NT2/D1 (cell line): ENCODE data around the gene PPFIBP1.

Experiments used
- DNase-seq: peaks from one replicate; pipeline ENCODE4 v3.0.0-alpha.2; 2011; ENCODE audit warnings: low read depth, low spot score
- H3K27me3 ChIP-seq: 2 replicates; pipeline ENCODE4 v1.6.0; 2011; ENCODE audit warnings: mild to moderate bottlenecking; ENCODE audit not compliant: insufficient read length, insufficient read depth
- H3K36me3 ChIP-seq: 2 replicates; pipeline ENCODE4 v1.6.1; 2011; ENCODE audit warnings: mild to moderate bottlenecking, low read length, mixed read lengths; ENCODE audit not compliant: insufficient read depth, insufficient read length
- H3K4me1 ChIP-seq: 2 replicates; pipeline ENCODE4 v1.5.1; 2011; ENCODE audit not compliant: insufficient read depth, insufficient read length
- H3K4me3 ChIP-seq: 2 replicates; pipeline ENCODE4 v1.5.1; 2011; ENCODE audit warnings: low read depth; ENCODE audit not compliant: insufficient read length
- H3K9ac ChIP-seq: 2 replicates; pipeline ENCODE4 v1.6.0; 2011; ENCODE audit warnings: low read depth; ENCODE audit not compliant: insufficient read length
- H3K9me3 ChIP-seq: 2 replicates; pipeline ENCODE4 v1.5.1; 2011; ENCODE audit warnings: mild to moderate bottlenecking, low read length; ENCODE audit not compliant: insufficient read depth
- SUZ12 ChIP-seq: IDR thresholded peaks from 2 replicates; pipeline ENCODE4 v1.6.1; 2011; ENCODE audit not compliant: insufficient read length, insufficient read depth; ENCODE audit errors: extremely low read depth
- YY1 ChIP-seq: IDR thresholded peaks from 2 replicates; pipeline ENCODE4 v1.6.1; 2011; ENCODE audit not compliant: insufficient read length, insufficient read depth
- ZNF274 ChIP-seq: IDR thresholded peaks from 2 replicates; pipeline ENCODE4 v1.6.1; 2011; ENCODE audit warnings: mild to moderate bottlenecking, low read depth, low read length

The PPFIBP1 gene

DNA sequence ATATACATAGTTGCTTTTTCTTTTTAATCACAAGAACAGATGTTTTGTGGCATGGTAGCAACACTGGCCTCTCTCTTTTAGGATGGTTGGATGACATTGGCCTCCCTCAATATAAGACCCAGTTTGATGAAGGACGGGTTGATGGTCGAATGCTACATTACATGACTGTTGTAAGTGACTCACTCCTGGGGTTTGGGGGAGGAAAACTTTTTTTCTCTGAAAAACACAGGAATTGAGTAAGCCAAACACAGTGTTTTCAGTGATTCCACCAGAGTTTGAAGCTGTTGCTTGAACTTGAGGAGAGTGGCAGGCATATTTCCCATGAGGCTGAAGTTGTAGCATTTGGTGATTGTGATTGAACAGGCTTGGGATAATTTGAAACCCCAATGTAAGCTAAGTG is 158.5 kb downstream of the PPFIBP1 start:
- Histone ChIP-seq H3K4me3 (no peak overlapping the region), H3K4me1 (no peaks in the 10 kb centered on the region), H3K9me3 (no peaks in the 10 kb centered on the region), H3K36me3 (peaks cover 81% of the 10 kb centered on the region), H3K27me3 (no peaks in the 10 kb centered on the region), H3K9ac (no peak overlapping the region)
- no peak for DNase-seq
- no peak for TF ChIP-seq SUZ12
- no peak for TF ChIP-seq YY1
- no peak for TF ChIP-seq ZNF274

GRCh38 chr12:27685274-27685673 is 161.3 kb downstream of the PPFIBP1 start:
- Histone ChIP-seq H3K9ac (no peak overlapping the region), H3K27me3 (no peaks in the 10 kb centered on the region), H3K4me3 (no peak overlapping the region), H3K9me3 (no peaks in the 10 kb centered on the region), H3K36me3 (peaks cover 89% of the 10 kb centered on the region), H3K4me1 (no peaks in the 10 kb centered on the region)
- TF ChIP-seq YY1, result no peak
- no peak for TF ChIP-seq ZNF274
- no peak for TF ChIP-seq SUZ12
- no peak for DNase-seq

- no peak overlapping the region for H3K9ac ChIP-seq
- H3K9me3 ChIP-seq, result no peaks in the 10 kb centered on the region
- peaks cover 89% of the 10 kb centered on the region for H3K36me3 ChIP-seq
- no peak for DNase-seq
- TF ChIP-seq SUZ12, result no peak
- no peak for TF ChIP-seq YY1
- TF ChIP-seq ZNF274, result no peak
- H3K4me3 ChIP-seq, result no peak overlapping the region
- no peaks in the 10 kb centered on the region for H3K27me3 ChIP-seq
- no peaks in the 10 kb centered on the region for H3K4me1 ChIP-seq
These were observed 162.1 kb downstream of the PPFIBP1 start for GRCh38 chr12:27686147-27686546.

- Histone ChIP-seq H3K4me3 (no peak overlapping the region), H3K9me3 (no peaks in the 10 kb centered on the region), H3K27me3 (no peaks in the 10 kb centered on the region), H3K4me1 (no peaks in the 10 kb centered on the region), H3K36me3 (peaks cover 93% of the 10 kb centered on the region), H3K9ac (no peak overlapping the region)
- TF ChIP-seq YY1 (no peak), ZNF274 (no peak), SUZ12 (no peak)
- DNase-seq, result no peak
These were observed 164.7 kb downstream of the PPFIBP1 start for GRCh38 chr12:27688671-27689070.

DNA sequence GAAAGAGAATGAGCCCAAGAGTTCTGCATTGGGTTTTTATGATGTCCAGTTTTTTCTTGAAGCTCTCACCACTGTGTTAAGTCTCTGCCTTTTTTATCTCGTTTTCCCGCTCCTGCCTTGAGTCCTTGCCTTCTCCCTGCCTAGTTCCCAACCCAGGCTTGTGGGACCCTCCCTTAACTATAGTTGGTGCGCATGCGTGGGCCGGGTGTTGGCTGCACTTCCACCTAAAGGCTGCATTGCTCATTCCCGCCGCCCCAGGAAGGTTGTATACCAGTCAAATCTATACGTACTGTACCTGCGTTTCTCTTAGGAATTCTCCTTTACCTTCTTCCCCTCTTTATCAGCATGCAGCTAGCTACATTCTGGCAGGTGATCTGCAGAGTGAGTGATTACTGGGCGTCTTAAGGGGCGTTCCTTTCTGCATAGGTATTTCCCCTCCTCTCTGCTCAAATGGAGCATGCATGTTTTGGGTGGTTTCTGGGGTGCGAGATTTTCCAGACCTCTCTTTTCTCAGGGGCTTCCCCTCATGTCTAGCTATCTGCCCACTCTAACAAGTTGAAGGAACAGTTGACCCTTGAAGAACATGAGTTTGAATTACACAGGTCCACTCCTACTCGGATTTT is 165.7 kb downstream of the PPFIBP1 start:
- Histone ChIP-seq H3K4me3 (no peak overlapping the region), H3K36me3 (peaks cover 91% of the 10 kb centered on the region), H3K27me3 (no peaks in the 10 kb centered on the region)

DNA sequence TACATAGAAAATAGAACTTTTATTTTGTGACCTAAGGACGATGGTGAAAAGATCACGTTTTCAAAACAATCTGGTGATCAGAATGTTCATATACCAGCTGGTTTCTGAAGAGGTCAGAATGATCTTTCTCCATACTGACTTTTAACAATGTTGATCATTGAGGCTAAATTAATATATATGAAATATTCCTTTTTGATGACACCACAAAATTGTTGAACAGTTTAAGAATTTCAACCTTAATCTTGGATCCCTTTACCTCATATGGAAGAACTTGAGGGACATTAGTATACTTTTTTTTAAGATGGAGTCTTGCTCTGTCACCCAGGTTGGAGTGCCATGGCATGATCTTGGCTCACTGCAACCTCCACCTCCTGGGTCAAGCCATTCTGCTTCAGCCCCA is 169.4 kb downstream of the PPFIBP1 start:
- Histone ChIP-seq H3K36me3 (peaks cover 77% of the 10 kb centered on the region), H3K9me3 (no peaks in the 10 kb centered on the region), H3K27me3 (no peaks in the 10 kb centered on the region), H3K9ac (no peak overlapping the region), H3K4me3 (no peak overlapping the region), H3K4me1 (no peaks in the 10 kb centered on the region)
- DNase-seq, result no peak
- TF ChIP-seq SUZ12 (no peak), YY1 (no peak), ZNF274 (no peak)

More for the DNA sequence above, 165.7 kb downstream of the PPFIBP1 start:
- no peak for TF ChIP-seq SUZ12
- TF ChIP-seq YY1, result no peak
- TF ChIP-seq ZNF274, result no peak
- Histone ChIP-seq H3K9me3 (no peaks in the 10 kb centered on the region), H3K9ac (no peak overlapping the region), H3K4me1 (no peaks in the 10 kb centered on the region)
- no peak for DNase-seq

DNA sequence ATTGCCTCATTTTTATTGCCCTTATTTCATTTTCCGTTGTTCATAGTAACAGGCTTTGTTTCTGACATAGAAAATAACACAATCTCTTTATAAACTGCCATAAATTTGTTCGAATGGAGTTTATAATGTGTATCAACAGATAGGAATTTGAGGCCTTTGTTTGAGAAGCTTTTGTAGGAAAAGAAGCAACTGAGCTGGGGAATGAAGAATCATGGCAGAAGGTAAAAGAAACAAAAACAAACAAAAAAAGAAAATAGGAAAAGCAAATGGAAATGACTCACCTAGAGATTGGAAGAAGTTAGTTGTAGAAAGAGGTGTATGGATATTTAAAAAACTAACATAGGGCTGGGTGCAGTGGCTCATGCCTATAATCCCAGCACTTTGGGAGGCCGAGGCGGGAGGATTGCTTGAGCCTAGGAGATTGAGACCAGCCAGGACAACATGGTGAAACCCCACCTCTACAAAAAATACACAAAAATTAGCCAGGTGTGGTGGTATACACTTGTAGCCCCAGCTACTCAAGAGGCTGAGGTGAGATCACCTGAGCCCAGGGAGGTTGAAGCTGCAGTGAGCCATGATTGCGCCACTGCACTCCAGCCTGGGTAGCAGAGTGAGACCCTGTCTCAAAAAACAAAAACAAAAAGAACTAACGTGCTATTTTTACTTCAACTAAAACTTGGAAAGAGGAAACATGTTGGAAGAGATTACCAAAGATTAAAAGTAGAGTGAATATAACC is 171.7 kb downstream of the PPFIBP1 start:
- Histone ChIP-seq H3K36me3 (peaks cover 54% of the 10 kb centered on the region), H3K9ac (no peak overlapping the region), H3K27me3 (no peaks in the 10 kb centered on the region), H3K9me3 (no peaks in the 10 kb centered on the region), H3K4me3 (no peak overlapping the region), H3K4me1 (no peaks in the 10 kb centered on the region)
- DNase-seq, result no peak
- TF ChIP-seq SUZ12 (no peak), ZNF274 (no peak), YY1 (no peak)
